Activated T-cell treated with anti-CD3 and anti-CD28 coated beads for 4 hours (primary cell): ENCODE measurements around the gene KCNE1.

Source experiments
- DNase-seq: peaks from one replicate; pipeline ENCODE4 v3.0.0-alpha.2; 2020

The KCNE1 gene

DNA sequence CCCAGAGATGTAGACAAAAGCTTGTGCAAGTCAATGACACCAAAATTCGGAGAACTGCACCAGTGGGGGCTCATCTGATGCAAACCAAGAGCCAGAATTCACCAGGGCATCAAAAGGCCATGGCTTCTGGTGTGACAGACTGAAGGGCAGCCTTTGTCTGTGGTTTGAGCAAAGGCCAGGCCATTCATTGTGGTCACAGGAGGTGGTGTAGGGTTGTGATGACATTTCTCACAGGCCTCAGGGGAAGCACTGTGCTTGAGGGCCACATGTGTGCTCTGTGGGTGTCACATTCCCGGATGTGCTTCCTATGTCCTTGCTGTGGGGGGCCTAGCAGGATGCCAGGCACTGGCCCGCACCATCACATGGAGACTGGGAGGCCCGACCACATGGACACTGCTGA, 22.5 kb upstream of the KCNE1 start:
- no peak for DNase-seq

DNA sequence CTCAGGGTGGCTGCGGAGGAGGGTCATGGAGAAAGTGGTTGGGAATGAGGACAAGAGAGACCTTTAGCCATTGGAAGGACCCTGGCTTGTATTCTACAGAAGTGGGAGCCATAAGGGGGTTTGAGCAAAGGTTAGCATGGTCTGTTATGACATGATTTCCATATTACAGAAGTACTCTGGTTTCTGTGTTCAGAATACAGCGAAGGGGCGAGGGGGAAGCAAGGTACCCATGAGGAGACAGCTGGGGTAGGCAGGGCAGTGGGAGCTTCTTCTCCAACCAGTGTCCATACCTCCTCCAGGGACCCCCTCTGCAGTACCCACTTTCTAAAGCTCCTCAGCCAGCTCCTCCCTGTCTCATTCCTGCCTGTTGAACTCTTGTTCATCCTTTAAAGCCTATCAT, 21.9 kb upstream of the KCNE1 start:
- DNase-seq = no peak

- DNase-seq = no peak
These were observed 19.4 kb upstream of the KCNE1 start for GRCh38 chr21:34531399-34531798.

- no peak for DNase-seq
These were observed 18.3 kb upstream of the KCNE1 start for GRCh38 chr21:34530261-34530660.

DNA sequence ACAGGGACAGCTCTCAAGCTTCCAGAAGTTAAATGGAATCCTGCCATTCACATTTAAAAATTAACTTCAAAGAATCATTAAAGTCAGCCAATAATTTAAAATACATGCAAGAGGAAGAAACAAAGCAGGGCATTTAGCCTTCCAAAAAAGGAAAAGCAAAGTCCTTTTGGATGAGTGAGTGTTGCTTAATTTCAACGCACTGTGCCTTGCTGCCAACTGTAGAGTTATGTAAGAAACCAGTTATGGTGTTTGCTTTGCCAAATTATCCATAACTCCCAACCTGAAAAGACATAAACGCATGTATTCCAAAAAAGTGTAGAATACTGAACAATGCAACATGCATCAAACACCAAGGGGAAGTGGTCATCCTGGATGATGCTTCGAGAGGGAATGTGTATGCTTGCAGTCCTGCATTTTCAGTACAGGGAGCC, 16.1 kb upstream of the KCNE1 start:
- DNase-seq = no peak

DNA sequence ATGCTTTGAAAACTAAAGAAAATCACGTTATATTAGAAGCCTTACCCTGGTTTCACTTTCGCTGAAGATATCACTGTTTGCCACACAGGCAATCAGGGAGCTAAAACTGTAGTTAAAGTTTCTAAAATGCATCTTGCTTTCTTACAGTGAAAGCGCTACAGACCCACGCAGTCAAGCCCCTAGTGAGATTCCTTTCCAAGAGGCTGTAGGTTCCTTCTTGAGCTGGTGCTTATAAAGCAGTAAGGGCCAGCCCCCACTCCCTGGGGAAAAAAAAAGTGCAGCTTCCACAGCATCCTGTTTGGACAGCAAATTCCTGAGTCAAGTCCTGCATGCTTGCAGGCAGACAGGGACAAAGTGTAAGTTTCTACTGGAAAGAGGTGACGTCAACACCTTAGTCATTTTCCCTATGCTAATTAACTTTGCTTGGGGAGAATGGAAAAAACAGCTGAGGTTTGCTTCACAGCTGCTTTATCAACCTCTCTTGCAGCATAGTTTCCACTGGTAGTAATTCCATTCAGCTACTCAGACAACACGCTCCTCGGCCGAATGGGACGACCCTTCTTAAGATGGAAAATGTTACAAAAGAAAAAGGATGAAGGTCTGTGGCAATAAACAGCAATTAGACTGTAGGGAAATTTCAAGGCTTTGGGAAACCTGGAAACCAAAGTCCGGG, 14.7 kb upstream of the KCNE1 start:
- peak; percentile 24 for DNase-seq

GRCh38 chr21:34526241-34526617, 14.2 kb upstream of the KCNE1 start:
- no peak for DNase-seq

GRCh38 chr21:34524646-34525601, 12.9 kb upstream of the KCNE1 start:
- no peak for DNase-seq

- no peak for DNase-seq
These were observed 11.1 kb upstream of the KCNE1 start for GRCh38 chr21:34523019-34523555.

DNA sequence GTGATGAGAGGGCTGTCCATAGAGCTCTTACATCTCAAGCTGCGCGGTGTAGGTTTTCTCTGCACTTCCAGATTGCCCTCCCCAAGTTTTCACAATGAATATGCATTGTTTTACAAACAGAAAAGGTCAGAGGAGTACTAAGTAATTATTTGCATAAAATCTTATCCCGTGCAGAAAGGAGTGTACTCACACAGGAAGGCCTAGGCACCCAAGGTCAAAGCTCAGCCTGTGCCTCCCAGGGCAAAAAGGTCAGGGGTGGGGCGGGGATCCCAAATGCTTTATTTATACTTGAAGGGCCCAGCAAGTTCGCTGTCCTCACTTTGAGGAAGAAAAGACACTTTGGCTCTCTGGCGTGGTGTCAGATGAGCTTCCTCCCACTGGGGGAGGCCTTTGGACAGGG, 10.3 kb upstream of the KCNE1 start:
- no peak for DNase-seq

- DNase-seq = no peak
These were observed 9.6 kb upstream of the KCNE1 start for GRCh38 chr21:34521561-34521960.

DNA sequence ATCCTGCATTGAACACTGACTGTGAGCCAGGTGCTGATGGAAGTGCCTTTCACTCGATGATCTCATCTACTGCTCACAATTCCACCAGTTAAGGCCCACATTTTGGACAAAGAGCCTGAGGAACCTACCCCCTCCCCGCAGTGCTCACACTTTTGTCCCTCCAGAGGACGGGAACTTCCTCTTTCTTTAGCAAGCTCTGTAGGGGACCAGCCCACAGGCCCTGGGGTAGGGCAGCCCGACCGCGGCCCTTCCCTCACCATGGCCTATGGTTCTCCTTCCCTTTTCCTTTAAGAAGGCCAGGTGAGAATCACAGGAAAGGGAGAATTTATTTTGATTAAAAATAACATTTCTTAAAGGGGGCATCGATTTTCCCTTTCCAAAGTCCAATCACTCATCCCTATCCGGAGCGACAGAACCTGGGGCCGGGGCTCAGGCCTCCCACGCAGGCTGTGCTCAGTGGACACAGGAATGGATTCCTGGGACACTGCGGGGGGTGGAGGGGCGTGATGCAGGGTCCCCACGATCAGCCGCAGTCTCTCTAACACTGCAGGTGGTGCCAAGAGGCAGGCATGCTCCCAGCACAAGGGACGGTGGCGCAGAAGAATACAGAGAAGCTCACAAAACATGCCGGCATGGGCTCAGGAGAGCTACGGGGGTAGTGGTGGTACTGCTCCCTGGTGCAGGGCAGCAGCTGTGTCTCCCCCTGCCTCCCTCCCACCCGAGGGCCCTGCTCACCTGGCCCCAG, 8.9 kb upstream of the KCNE1 start:
- DNase-seq = no peak

GRCh38 chr21:34520281-34520680, 8.3 kb upstream of the KCNE1 start:
- no peak for DNase-seq

GRCh38 chr21:34519694-34520093, 7.7 kb upstream of the KCNE1 start:
- no peak for DNase-seq

- DNase-seq = no peak
These were observed 7.0 kb upstream of the KCNE1 start for GRCh38 chr21:34519016-34519415.

- no peak for DNase-seq
These were observed 6.3 kb upstream of the KCNE1 start for GRCh38 chr21:34518301-34518700.

GRCh38 chr21:34517491-34518245, 5.7 kb upstream of the KCNE1 start:
- no peak for DNase-seq

GRCh38 chr21:34517039-34517438, 5.0 kb upstream of the KCNE1 start:
- DNase-seq = no peak

GRCh38 chr21:34514576-34515115, 2.6 kb upstream of the KCNE1 start:
- DNase-seq = no peak

GRCh38 chr21:34513129-34513675, 1.2 kb upstream of the KCNE1 start:
- no peak for DNase-seq

DNA sequence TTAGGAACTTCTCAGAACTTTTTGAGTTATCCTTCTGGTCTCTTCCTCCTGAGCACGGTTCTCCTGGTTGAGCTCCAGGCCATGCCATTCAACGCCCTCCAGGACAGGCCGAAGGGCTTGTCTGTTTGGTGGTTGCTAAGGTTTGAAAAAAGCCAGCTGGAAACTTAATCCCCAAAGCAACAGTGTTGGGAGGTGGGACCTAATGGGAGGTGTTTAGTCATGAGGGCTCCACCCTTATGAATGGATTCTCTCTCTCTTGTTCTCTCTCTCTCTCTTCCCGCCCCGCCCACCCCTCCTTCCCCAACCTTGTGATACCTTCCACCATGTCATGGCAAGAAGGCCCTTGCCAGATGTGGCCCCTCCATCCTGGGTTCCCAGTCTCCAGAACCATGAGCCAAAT, 829 bp downstream of the KCNE1 start:
- no peak for DNase-seq
